GM23338 (cell line): ENCODE data around the gene ARMH1. TPM values are rescaled to one million over a fixed set of nuclear protein-coding genes. Genes with fewer than 3 reads are reported as not detected.

Source experiments
- ATAC-seq: fragments of 200-7000 bp; cut with Tn5 transposase; 3 replicates; pipeline ENCODE4 v1.9.1; 2020
- DNase-seq: peaks from one replicate; pipeline ENCODE4 v3.0.0-alpha.2; 2015; ENCODE audit warnings: low spot score
- H2AFZ ChIP-seq: fragments of 200-600 bp; sonication (generic); 2 replicates; pipeline ENCODE4 v1.8.0; 2016; ENCODE audit warnings: antibody characterized with exemption, mild to moderate bottlenecking, moderate library complexity
- H3F3A ChIP-seq: fragments of 200-600 bp; sonication (generic); replicated peaks from 2 replicates; pipeline ENCODE4 v1.8.0; 2017; ENCODE audit warnings: antibody characterized with exemption, mixed run types, low read depth
- H3K27ac ChIP-seq: fragments of 200-600 bp; sonication (generic); 2 replicates; pipeline ENCODE4 v1.6.1; 2016; ENCODE audit warnings: low read depth
- H3K27me3 ChIP-seq: fragments of 200-600 bp; sonication (generic); 2 replicates; pipeline ENCODE4 v1.8.0; 2016; ENCODE audit warnings: mild to moderate bottlenecking, mixed run types, moderate library complexity; ENCODE audit not compliant: insufficient read depth
- H3K36me3 ChIP-seq: fragments of 200-600 bp; sonication (generic); 2 replicates; pipeline ENCODE4 v1.8.0; 2016; ENCODE audit warnings: mild to moderate bottlenecking; ENCODE audit not compliant: insufficient read depth
- H3K4me1 ChIP-seq: fragments of 200-600 bp; sonication (generic); 2 replicates; pipeline ENCODE4 v1.8.0; 2016; ENCODE audit warnings: mild to moderate bottlenecking, moderate library complexity; ENCODE audit not compliant: insufficient read depth
- H3K4me2 ChIP-seq: fragments of 200-600 bp; sonication (generic); 2 replicates; pipeline ENCODE4 v1.7.1; 2017; ENCODE audit warnings: mixed run types
- H3K4me3 ChIP-seq: fragments of 200-600 bp; sonication (generic); 2 replicates; pipeline ENCODE4 v1.6.1; 2016; ENCODE audit warnings: mixed run types
- H3K79me2 ChIP-seq: fragments of 200-600 bp; sonication (generic); replicated peaks from 2 replicates; pipeline ENCODE4 v1.8.0; 2017; ENCODE audit warnings: mild to moderate bottlenecking; ENCODE audit not compliant: insufficient read depth
- H3K9me2 ChIP-seq: fragments of 200-600 bp; sonication (generic); 2 replicates; pipeline ENCODE4 v1.8.0; 2017; ENCODE audit not compliant: insufficient read depth
- H4K20me1 ChIP-seq: fragments of 200-600 bp; sonication (generic); replicated peaks from 2 replicates; pipeline ENCODE4 v1.8.0; 2017; ENCODE audit warnings: mild to moderate bottlenecking; ENCODE audit not compliant: insufficient read depth
- H3K27ac Mint-ChIP-seq: 2 replicates; pipeline ENCODE4 v1.8.0; 2020; ENCODE audit warnings: inconsistent platforms, mild to moderate bottlenecking, moderate library complexity, mixed read lengths
- H3K27me3 Mint-ChIP-seq: 3 replicates; pipeline ENCODE4 v1.8.0; 2022; ENCODE audit warnings: low read depth, mild to moderate bottlenecking, moderate library complexity, mixed read lengths, inconsistent platforms; ENCODE audit not compliant: insufficient read depth, poor library complexity
- H3K36me3 Mint-ChIP-seq: 3 replicates; pipeline ENCODE4 v1.8.0; 2021; ENCODE audit warnings: low read depth, mild to moderate bottlenecking, inconsistent platforms, moderate library complexity, mixed read lengths
- H3K4me1 Mint-ChIP-seq: 3 replicates; pipeline ENCODE4 v1.8.0; 2020; ENCODE audit warnings: mild to moderate bottlenecking, inconsistent platforms, mixed read lengths
- H3K4me3 Mint-ChIP-seq: 3 replicates; pipeline ENCODE4 v1.8.0; 2021; ENCODE audit warnings: moderate library complexity, mild to moderate bottlenecking, inconsistent platforms, mixed read lengths
- H3K9me3 Mint-ChIP-seq: 3 replicates; pipeline ENCODE4 v1.8.0; 2020; ENCODE audit warnings: moderate library complexity, mild to moderate bottlenecking, inconsistent platforms, mixed read lengths
- CTCF ChIP-seq, 2 experiments: fragments of 200-600 bp in 1 of 2; sonication (generic) in 1 of 2; conservative IDR thresholded peaks; 2 replicates each; pipeline versions ENCODE4 v1.5.1 to v1.6.1; 2016 to 2017; ENCODE audit warnings: antibody characterized with exemption in 2 of 2, low read depth in 2 of 2, mild to moderate bottlenecking in 2 of 2, moderate library complexity in 1 of 2
- EZH2 ChIP-seq: fragments of 200-600 bp; sonication (generic); IDR thresholded peaks from one replicate; pipeline ENCODE4 v1.8.0; 2017; ENCODE audit warnings: antibody characterized with exemption, mild to moderate bottlenecking, low read depth; ENCODE audit not compliant: unreplicated experiment
- EZH2phosphoT487 ChIP-seq: fragments of 200-600 bp; sonication (generic); IDR thresholded peaks from one replicate; pipeline ENCODE4 v1.8.1; 2018; ENCODE audit warnings: antibody characterized with exemption; ENCODE audit not compliant: unreplicated experiment
- JUNB ChIP-seq: IDR thresholded peaks from one replicate; pipeline ENCODE4 v1.6.1; 2016; ENCODE audit warnings: antibody characterized with exemption; ENCODE audit not compliant: unreplicated experiment
- NANOG ChIP-seq: IDR thresholded peaks from 2 replicates; pipeline ENCODE4 v1.6.1; 2016; ENCODE audit warnings: antibody characterized with exemption, borderline replicate concordance
- POLR2AphosphoS5 ChIP-seq: IDR thresholded peaks from 2 replicates; pipeline ENCODE4 v1.6.1; 2016; ENCODE audit warnings: antibody characterized with exemption, low read depth
- STAT1 ChIP-seq: IDR thresholded peaks from one replicate; pipeline ENCODE4 v1.6.1; 2016; ENCODE audit warnings: antibody characterized with exemption; ENCODE audit not compliant: unreplicated experiment
- ZNF114 ChIP-seq: fragments of 250-450 bp; sonication (Bioruptor Pico); IDR thresholded peaks from 2 replicates; pipeline ENCODE4 v1.5.0; 2020; ENCODE audit warnings: mild to moderate bottlenecking, moderate library complexity
- ZNF331 ChIP-seq: fragments of 250-450 bp; sonication (Bioruptor Pico); IDR thresholded peaks from 2 replicates; pipeline ENCODE4 v1.5.0; 2020; ENCODE audit warnings: low read depth, mild to moderate bottlenecking, moderate library complexity
- ZNF462 ChIP-seq: fragments of 250-450 bp; sonication (Bioruptor Pico); IDR thresholded peaks from 2 replicates; pipeline ENCODE4 v1.5.0; 2020; ENCODE audit warnings: mild to moderate bottlenecking, moderate library complexity
- polyA plus RNA-seq: library from polyadenylated mRNA; unstranded; fragments of >200 nt; fragmentation: Nextera tagmentation; extraction: Ambion mirVana; gene quantifications from 2 replicates; pipeline ENCODE4 v1.2.1, GENCODE V29; 2016
- total RNA-seq: library from RNA; depleted of rRNA; stranded (reverse); fragments of >200 nt; shearing (Covaris generic); gene quantifications from 2 replicates; pipeline ENCODE4 v1.2.3, GENCODE V29; 2014
- TF ChIP-seq, protein P1 (sequence below): IDR thresholded peaks from one replicate; pipeline ENCODE4 v1.6.1; 2018; ENCODE audit warnings: antibody characterized with exemption; ENCODE audit not compliant: unreplicated experiment
- TF ChIP-seq, protein P2 (sequence below): IDR thresholded peaks from 2 replicates; pipeline ENCODE4 v1.6.1; 2016; ENCODE audit warnings: antibody characterized with exemption

The ARMH1 gene
- total and polyA plus RNA-seq, 2 experiments from 2014 or later: 0.31 TPM; not detected in 1

DNA sequence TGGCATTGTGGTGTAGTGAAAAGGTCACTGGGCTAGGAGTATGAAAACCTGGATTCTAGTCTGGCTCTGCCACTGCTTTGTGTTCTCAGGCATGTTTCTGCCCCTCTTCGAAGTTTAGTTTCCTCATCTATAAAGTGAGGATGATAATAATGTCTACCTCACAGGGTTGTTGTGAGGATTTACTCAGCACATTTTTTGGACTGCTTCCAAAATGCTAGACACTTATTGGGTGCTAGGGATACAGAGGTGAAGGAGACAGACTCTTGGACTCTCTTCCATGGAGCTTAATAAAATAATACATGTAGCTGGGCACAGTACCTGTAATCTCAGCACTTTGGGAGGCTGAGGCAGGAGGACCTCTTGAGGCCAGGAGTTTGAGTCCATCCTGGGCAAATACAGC lies 68.7 kb downstream of the ARMH1 start:
- Mint-ChIP-seq H3K4me3 (no peak overlapping the region), H3K27ac (no peak overlapping the region), H3K4me1 (peaks cover 11% of the 10 kb centered on the region), H3K9me3 (peaks cover 8% of the 10 kb centered on the region; the same call in 2 of the 3 replicates), H3K27me3 (peaks cover 11% of the 10 kb centered on the region), H3K36me3 (peaks cover 73% of the 10 kb centered on the region)
- peaks cover 52% of the 10 kb centered on the region for H3K79me2 ChIP-seq
- peaks cover 7% of the 10 kb centered on the region; the same call in 1 of the 2 replicates for H3K4me1 ChIP-seq
- no peak for ATAC-seq
- H3K27me3 ChIP-seq: no peaks in the 10 kb centered on the region
- DNase-seq: no peak
- H3F3A ChIP-seq: peaks cover 18% of the 10 kb centered on the region; the same call in 1 of the 2 replicates
- peak overlapping the region; percentile 70; the same call in 1 of the 2 replicates for H3K27ac ChIP-seq
- TF ChIP-seq, protein P1, sequence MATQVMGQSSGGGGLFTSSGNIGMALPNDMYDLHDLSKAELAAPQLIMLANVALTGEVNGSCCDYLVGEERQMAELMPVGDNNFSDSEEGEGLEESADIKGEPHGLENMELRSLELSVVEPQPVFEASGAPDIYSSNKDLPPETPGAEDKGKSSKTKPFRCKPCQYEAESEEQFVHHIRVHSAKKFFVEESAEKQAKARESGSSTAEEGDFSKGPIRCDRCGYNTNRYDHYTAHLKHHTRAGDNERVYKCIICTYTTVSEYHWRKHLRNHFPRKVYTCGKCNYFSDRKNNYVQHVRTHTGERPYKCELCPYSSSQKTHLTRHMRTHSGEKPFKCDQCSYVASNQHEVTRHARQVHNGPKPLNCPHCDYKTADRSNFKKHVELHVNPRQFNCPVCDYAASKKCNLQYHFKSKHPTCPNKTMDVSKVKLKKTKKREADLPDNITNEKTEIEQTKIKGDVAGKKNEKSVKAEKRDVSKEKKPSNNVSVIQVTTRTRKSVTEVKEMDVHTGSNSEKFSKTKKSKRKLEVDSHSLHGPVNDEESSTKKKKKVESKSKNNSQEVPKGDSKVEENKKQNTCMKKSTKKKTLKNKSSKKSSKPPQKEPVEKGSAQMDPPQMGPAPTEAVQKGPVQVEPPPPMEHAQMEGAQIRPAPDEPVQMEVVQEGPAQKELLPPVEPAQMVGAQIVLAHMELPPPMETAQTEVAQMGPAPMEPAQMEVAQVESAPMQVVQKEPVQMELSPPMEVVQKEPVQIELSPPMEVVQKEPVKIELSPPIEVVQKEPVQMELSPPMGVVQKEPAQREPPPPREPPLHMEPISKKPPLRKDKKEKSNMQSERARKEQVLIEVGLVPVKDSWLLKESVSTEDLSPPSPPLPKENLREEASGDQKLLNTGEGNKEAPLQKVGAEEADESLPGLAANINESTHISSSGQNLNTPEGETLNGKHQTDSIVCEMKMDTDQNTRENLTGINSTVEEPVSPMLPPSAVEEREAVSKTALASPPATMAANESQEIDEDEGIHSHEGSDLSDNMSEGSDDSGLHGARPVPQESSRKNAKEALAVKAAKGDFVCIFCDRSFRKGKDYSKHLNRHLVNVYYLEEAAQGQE: no peak
- TF ChIP-seq, protein P2, sequence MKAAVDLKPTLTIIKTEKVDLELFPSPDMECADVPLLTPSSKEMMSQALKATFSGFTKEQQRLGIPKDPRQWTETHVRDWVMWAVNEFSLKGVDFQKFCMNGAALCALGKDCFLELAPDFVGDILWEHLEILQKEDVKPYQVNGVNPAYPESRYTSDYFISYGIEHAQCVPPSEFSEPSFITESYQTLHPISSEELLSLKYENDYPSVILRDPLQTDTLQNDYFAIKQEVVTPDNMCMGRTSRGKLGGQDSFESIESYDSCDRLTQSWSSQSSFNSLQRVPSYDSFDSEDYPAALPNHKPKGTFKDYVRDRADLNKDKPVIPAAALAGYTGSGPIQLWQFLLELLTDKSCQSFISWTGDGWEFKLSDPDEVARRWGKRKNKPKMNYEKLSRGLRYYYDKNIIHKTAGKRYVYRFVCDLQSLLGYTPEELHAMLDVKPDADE: no peak
- no peak for TF ChIP-seq NANOG
- TF ChIP-seq EZH2phosphoT487: no peak
- no peak for TF ChIP-seq ZNF331
- TF ChIP-seq POLR2AphosphoS5: no peak
- no peak for TF ChIP-seq ZNF462 (CRISPR knock-in tag)
- TF ChIP-seq STAT1: no peak
- no peak for TF ChIP-seq EZH2
- no peak for TF ChIP-seq ZNF114 (CRISPR knock-in tag)
- TF ChIP-seq JUNB: no peak
- TF ChIP-seq CTCF (conservative IDR thresholded peaks at IDR 0.05; ENCODE audit: low read depth in 2 of 2): no peak
- H3K4me2 ChIP-seq: no peak overlapping the region
- peaks cover 38% of the 10 kb centered on the region for H3K36me3 ChIP-seq
- no peak overlapping the region for H3K4me3 ChIP-seq
- no peaks in the 10 kb centered on the region for H3K9me2 ChIP-seq
- H2AFZ ChIP-seq: no peak overlapping the region
- H4K20me1 ChIP-seq: peaks cover 19% of the 10 kb centered on the region
